Endothelial cell of umbilical vein (primary cell): ENCODE data around the gene SEPTIN5.

ENCODE experiments used
- CTCF ChIP-seq, 2 donors: IDR thresholded peaks; 1 replicate in 1 of 2; 2 replicates in 1 of 2; pipeline ENCODE4 v1.5.1; 2011; ENCODE audit warnings: low read length in 2 of 2, mild to moderate bottlenecking in 2 of 2, moderate library complexity in 2 of 2, control low read depth in 1 of 2, inconsistent platforms in 1 of 2, low read depth in 1 of 2; ENCODE audit not compliant: insufficient read depth in 1 of 2; ENCODE audit errors: extremely low read depth in 1 of 2
- GATA2 ChIP-seq: IDR thresholded peaks from 2 replicates; pipeline ENCODE4 v1.7.0; 2011; ENCODE audit warnings: low read depth, mild to moderate bottlenecking, moderate library complexity, mixed read lengths, low read length; ENCODE audit not compliant: insufficient read length, insufficient read depth

GRCh38 chr22:19735665-19736510 is 21.6 kb downstream of the SEPTIN5 start:
- no peak for TF ChIP-seq CTCF (IDR thresholded peaks at IDR 0.05; ENCODE audit: extremely low read depth in 1 of 2, insufficient read depth in 1 of 2, low read depth in 1 of 2, low read length in 2 of 2)
- no peak for TF ChIP-seq GATA2
